GM19351 (cell line): ENCODE results near the gene GRAP2.
A peak's percentile ranks its signal among the peaks of the same experiment; 100 is the strongest.
"Not testable (repeated sequence)": the region's sequence is repeated elsewhere in the genome, so short reads cannot be mapped to it uniquely, and the experiment has no call there.

ENCODE experiments used
- ATAC-seq: cut with Tn5 transposase; IDR thresholded peaks from one replicate; pipeline ENCODE4 v1.9.1; 2021; ENCODE audit warnings: mild to moderate bottlenecking, moderate library complexity; ENCODE audit not compliant: unreplicated experiment

The GRAP2 gene

GRCh38 chr22:39896313-39896996 is 4.4 kb upstream of the GRAP2 start:
- no peak for ATAC-seq

DNA sequence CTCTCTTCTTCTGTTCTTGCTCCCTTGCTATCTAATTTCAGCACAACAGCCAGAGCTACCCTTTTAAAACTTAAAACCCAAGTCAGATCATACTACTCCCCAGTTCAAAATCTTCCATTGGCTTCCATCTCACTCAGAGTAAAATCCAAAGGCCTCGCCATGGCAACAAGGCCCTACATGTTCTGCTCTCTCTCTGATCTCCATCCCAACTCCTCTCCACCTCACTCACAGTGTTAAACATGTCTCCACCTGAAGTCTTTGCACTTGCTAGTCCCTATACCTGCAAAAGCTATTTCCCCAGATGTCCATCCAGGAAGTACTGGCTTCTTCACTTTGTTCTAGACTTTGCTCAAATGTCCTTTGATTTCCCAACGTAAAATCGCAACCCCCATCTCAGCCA is 3.0 kb upstream of the GRAP2 start:
- no peak for ATAC-seq

DNA sequence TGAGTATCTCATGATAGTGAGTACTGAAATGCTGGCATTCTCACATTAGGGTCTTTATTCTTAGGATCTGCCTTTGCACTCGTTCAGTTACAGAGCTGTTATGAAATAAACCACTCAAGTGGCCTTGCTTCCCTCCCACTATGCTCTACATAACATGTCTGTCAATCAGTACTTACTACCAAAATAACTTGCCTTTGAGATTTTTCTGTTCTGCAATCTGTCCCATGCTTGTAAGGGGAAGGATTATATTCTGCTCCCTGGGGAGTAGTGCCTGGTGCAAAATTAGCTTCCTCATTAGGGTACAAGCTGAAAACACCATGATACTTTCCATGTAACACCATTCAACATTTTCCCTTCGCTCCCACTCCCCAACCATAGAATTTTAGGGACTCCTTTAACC is 1.9 kb upstream of the GRAP2 start:
- peak; percentile 45 for ATAC-seq

GRCh38 chr22:39901565-39902146 is 772 bp downstream of the GRAP2 start:
- no peak for ATAC-seq

DNA sequence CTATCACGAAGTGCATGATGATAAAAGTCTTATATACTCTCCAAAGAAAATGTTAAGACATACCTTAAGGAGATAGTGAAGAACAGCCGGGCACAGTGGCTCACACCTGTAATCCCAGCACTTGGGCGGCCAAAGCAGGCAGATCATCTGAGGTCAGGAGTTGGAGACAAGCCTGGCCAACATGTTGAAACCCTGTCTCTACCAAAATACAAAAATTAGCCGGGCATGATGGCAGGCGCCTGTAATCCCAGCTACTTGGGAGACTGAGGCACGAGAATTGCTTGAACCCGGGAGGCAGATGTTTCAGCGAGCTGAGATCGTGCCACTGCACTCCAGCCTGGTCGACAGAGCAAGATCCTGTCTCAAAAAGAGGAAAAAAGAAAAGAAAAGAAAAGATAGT is 3.1 kb downstream of the GRAP2 start:
- not testable (repeated sequence) for ATAC-seq

- ATAC-seq, result no peak
Measured at GRCh38 chr22:39904862-39905261, 4.0 kb downstream of the GRAP2 start.

DNA sequence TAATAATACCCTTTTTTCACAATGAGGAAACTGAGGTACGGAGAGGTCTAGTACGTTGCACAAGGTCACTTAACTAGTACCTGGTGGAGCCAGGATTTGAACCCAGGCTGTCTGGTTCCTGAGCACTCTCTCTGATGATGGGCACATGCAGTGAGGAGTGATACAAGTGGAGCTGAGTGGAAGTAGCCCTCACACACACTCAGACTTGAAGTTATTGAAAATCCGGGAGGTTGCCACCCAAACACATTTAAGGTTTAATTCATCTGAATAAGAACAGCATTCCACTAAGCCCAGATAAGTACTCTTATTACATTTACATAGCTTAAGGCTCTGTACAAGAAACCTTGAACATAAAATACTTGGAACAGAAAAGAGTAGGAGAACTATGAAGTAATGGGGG is 4.8 kb downstream of the GRAP2 start:
- ATAC-seq, result no peak

- no peak for ATAC-seq
Measured at GRCh38 chr22:39906207-39906606, 5.3 kb downstream of the GRAP2 start.

DNA sequence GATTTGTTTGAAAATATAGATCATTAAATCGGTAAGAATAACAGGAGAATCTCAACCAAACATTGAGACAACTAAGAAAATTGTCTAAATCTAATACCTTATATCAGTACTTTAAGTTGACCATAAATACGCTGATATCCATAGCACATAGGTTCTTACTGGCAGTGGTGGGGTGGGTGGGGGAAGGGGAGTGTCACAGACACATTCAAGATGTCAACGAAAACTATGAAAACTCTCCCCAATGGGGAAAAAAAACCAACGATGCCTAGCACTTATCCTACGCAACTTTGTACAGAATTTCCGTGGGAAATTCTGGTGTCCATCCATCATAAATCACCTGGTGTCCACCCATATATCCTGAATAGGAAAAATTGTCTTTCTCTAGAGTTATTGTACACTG is 6.2 kb downstream of the GRAP2 start:
- no peak for ATAC-seq

GRCh38 chr22:39907605-39908097 is 6.8 kb downstream of the GRAP2 start:
- ATAC-seq, result no peak

GRCh38 chr22:39908136-39908535 is 7.3 kb downstream of the GRAP2 start:
- no peak for ATAC-seq

DNA sequence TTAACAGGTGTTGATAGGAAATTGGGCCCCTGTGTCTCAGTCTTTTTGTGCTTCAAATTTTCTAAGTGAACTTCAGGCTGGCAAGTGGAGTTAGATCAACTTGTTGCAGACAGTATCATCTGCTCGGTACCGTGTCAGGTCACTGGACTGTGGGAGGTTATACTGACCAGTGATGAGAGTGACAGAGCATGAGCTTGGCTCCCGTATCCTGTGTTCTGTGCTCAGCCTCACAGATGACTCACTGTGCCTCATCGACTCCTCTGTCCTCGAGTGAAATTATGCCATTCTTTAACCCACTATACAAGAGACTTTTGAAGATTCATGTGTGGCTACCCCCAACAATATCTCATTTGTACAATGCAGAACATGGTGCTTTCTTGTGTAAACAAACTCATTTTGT is 7.9 kb downstream of the GRAP2 start:
- ATAC-seq, result no peak

DNA sequence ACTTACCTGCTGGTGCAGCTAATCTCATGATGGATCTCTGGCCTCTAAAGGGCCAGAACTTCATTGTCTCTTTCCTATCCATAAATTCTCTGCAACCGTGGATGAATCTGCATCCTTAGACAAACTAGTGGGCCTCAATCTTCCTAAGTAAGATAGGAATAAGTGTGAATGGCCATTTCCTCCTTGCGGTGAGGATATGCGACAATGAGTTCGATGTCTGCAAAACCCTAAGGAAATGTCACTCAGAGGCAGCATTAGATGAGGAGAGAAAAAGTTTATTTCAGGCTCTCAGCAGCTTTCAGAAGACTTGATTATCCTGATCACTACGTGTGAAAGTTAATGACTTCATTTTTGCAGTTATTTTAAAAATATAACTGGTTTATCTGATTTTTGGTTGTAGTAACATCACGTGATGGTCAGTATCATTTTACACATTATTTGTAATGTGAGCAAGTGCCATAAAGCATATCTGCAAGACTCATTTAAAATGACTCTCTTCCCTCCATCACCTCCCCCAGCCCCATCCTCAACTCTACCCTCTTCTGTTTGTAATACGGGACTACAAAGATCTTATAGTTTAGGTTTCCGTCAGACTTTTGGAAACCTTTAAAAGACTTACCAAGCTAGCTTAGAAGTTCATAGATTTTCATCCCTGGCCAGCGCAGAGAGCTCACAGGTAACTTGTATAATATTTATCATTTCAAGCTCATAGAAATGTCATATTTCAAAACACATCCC is 10.2 kb downstream of the GRAP2 start:
- no peak for ATAC-seq

DNA sequence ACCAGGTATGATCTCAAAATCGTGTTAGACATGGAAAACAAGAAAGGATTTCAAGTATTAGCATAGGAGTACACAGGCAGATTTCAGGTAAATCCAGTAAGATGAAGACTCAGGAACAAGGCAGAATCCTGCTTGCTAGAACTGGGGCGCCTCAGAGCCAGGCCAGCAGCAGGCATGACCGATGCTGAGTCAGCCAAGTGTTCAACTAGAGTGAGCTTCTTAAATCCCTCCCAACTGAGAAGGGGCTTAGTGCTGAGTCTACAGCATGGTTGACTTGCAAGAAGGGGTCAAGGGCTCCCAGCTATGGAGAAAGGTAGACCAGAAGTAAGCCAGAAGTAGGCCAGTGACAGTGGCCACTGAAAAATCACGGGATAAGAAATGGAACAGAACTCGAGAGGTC is 12.4 kb downstream of the GRAP2 start:
- no peak for ATAC-seq

DNA sequence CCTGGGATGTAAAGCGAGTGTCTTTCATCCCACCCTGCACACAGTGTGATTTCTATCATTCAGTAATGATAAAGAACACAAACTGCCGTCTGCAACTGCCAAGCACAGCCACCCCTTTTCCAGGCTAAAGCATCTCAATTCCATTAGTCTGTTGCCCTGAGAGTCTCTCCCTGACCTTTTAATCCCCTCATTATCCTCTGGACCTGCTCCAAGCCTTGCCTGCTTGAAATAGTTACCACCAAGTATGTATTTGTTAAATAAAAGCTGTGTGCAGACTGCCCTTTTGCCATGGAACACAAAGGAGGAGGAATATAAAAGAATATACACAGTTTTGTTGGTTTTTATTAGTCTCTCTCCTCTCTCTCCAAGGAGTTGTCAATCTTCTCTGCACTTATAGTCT is 13.0 kb downstream of the GRAP2 start:
- ATAC-seq, result no peak

DNA sequence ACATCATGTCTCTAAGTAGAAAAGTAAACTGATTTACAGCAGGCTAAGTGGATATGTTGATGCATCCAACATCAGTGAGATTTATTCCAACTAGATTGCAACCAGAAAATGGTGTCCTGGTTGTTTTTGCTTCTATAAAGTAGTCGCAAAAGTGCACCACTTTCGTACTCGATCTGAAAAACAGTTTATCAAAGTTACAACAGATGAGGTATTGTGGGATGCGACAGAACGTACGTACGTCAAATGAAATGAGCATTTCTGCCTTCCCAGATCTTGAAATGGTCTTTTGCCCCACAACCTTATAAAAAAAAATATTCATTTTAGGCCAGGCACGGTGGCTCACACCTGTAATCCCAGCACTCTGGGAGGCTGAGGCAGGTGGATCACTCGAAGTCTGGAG is 13.7 kb downstream of the GRAP2 start:
- no peak for ATAC-seq

DNA sequence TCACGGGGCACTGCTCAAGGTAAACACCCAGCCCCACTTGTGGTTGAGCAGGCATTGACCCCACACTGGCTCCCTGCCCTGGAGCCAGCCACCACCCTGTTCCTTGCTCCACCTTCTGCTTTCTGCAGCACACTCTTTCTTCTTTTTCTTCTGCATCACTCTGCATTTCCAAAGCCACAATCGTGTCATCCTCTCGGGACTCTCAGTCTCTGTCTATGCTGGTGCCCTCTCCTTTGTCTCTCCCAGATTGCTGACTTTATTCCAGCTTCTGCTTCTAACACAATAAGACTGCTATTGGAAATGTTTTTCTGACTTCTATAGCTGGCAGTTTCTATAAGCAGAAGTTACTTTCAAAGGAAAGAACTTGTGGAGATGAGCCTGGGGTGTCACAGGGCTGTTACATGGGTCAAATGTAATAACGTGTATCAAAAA is 14.4 kb downstream of the GRAP2 start:
- no peak for ATAC-seq

DNA sequence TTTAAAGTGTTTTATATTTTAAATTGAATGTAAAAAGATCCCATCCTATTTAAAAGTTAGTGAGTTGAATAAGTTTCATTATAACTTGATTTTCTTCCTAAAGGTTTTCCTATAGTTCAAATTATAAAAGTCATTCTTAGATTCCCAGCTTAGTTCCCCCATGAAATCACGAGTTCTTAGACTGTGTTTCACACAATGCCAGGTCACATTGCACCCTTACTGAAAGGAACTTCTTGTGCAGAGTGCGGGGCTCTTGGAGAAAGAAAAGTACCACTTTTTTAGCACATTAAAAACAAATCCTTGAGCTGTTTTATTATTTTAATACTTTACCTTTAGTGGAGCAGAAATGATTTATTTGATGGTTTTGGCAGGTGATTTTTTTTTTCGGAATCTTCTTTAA is 15.6 kb downstream of the GRAP2 start:
- ATAC-seq, result no peak

- no peak for ATAC-seq
Measured at GRCh38 chr22:39917197-39917643, 16.3 kb downstream of the GRAP2 start.

- ATAC-seq, result no peak
Measured at GRCh38 chr22:39917776-39918495, 17.1 kb downstream of the GRAP2 start.

DNA sequence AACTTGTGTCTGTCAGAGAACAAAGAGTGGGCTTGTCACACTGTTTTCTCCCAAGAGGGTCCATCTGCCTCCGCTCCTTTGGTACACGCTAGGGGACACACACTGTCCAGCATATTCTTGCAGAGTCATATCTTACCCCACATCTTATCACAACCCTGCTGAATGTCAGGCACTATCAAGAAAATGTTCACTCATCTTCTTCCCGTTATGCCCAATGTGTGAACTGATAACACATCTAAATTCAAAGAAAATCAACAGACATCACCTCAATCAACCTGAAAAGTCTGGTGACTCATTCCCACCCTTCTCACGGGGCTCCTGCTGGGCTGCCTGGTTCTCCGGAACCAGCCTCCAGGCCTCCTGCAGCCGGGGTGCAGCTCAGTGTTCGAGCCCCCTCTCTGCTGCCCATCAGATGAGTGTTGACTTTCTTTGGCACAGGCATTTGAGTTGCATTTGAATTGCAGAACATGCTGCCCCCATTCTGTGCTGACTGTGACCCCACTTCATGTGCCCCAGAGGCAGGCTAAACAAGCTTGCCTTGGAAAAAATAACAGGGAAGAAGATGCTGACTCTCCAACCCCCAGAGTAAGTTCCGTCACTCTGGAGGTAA is 19.4 kb downstream of the GRAP2 start:
- no peak for ATAC-seq
